Dendritic cell treated with granulocyte-macrophage colony-stimulating factor and Interleukin-4, amounts not matched to agents 40 ng/mL and 50 ng/mL, for 4 days (primary cell): ENCODE results near the gene EXOC3.
A peak's percentile ranks its signal among the peaks of the same experiment; 100 is the strongest.
"Not testable (repeated sequence)": the region's sequence is repeated elsewhere in the genome, so short reads cannot be mapped to it uniquely, and the experiment has no call there.

Experiments used
- H3K27ac Mint-ChIP-seq: one replicate; pipeline ENCODE4 v1.8.0; 2022; ENCODE audit warnings: mild to moderate bottlenecking, mixed read lengths
- H3K27me3 Mint-ChIP-seq: one replicate; pipeline ENCODE4 v1.8.0; 2022; ENCODE audit warnings: mild to moderate bottlenecking, mixed read lengths
- H3K36me3 Mint-ChIP-seq: one replicate; pipeline ENCODE4 v1.8.0; 2022; ENCODE audit warnings: low read depth, mixed read lengths
- H3K4me1 Mint-ChIP-seq: one replicate; pipeline ENCODE4 v1.8.0; 2022; ENCODE audit warnings: low read depth, mixed read lengths
- H3K4me3 Mint-ChIP-seq: one replicate; pipeline ENCODE4 v1.8.0; 2022; ENCODE audit warnings: mild to moderate bottlenecking, moderate library complexity, mixed read lengths
- H3K9me3 Mint-ChIP-seq: one replicate; pipeline ENCODE4 v1.8.0; 2022; ENCODE audit warnings: mixed read lengths
- intact Hi-C: fragments of 100-400 bp; cut with micrococcal nuclease; formaldehyde crosslinking; loops from one replicate; pipeline ENCODE4 v1.15.0; 2022

EXOC3 gene

GRCh38 chr5:402219-402614 lies 40.8 kb upstream of the EXOC3 start:
- intact Hi-C loops, H3K9me3 Mint-ChIP-seq, H3K4me3 Mint-ChIP-seq, H3K27me3 Mint-ChIP-seq: not testable (repeated sequence)
- Mint-ChIP-seq H3K36me3 (peaks cover 71% of the 10 kb centered on the region), H3K4me1 (peaks cover 83% of the 10 kb centered on the region), H3K27ac (peak overlapping the region; percentile 99)

GRCh38 chr5:402615-403359 lies 40.2 kb upstream of the EXOC3 start:
- intact Hi-C loops, result no loop called here
- Mint-ChIP-seq H3K27ac (peak overlapping the region; percentile 99), H3K9me3 (no peaks in the 10 kb centered on the region), H3K4me3 (peak overlapping the region; percentile 74), H3K36me3 (peaks cover 70% of the 10 kb centered on the region), H3K27me3 (peaks cover 2% of the 10 kb centered on the region), H3K4me1 (peaks cover 83% of the 10 kb centered on the region)

- no peaks in the 10 kb centered on the region for H3K9me3 Mint-ChIP-seq
- intact Hi-C loops, result no loop called here
- H3K4me3 Mint-ChIP-seq, result no peak overlapping the region
- H3K27me3 Mint-ChIP-seq, result peaks cover 2% of the 10 kb centered on the region
- peak overlapping the region; percentile 46 for H3K27ac Mint-ChIP-seq
- peaks cover 75% of the 10 kb centered on the region for H3K4me1 Mint-ChIP-seq
- H3K36me3 Mint-ChIP-seq, result peaks cover 58% of the 10 kb centered on the region
Observed at GRCh38 chr5:403995-404394, 39.0 kb upstream of the EXOC3 start.

- Mint-ChIP-seq H3K4me1 (peaks cover 75% of the 10 kb centered on the region), H3K9me3 (no peaks in the 10 kb centered on the region), H3K27ac (peak overlapping the region; percentile 46), H3K27me3 (peaks cover 2% of the 10 kb centered on the region), H3K4me3 (no peak overlapping the region), H3K36me3 (peaks cover 58% of the 10 kb centered on the region)
- intact Hi-C loops, result no loop called here
Observed at GRCh38 chr5:404666-405241, 38.2 kb upstream of the EXOC3 start.

- peaks cover 58% of the 10 kb centered on the region for H3K36me3 Mint-ChIP-seq
- peaks cover 74% of the 10 kb centered on the region for H3K4me1 Mint-ChIP-seq
Observed at GRCh38 chr5:405421-405820, 37.6 kb upstream of the EXOC3 start.

GRCh38 chr5:406041-406440 lies 36.9 kb upstream of the EXOC3 start:
- H3K4me1 Mint-ChIP-seq, result peaks cover 73% of the 10 kb centered on the region
- no peak overlapping the region for H3K27ac Mint-ChIP-seq
- H3K27me3 Mint-ChIP-seq, result peaks cover 2% of the 10 kb centered on the region
- H3K9me3 Mint-ChIP-seq, result no peaks in the 10 kb centered on the region
- intact Hi-C loops, result no loop called here
- H3K36me3 Mint-ChIP-seq, result peaks cover 55% of the 10 kb centered on the region
- H3K4me3 Mint-ChIP-seq, result no peak overlapping the region

More at GRCh38 chr5:405421-405820, 37.6 kb upstream of the EXOC3 start:
- intact Hi-C loops, result no loop called here
- no peak overlapping the region for H3K27ac Mint-ChIP-seq
- H3K9me3 Mint-ChIP-seq, result no peaks in the 10 kb centered on the region
- H3K4me3 Mint-ChIP-seq, result no peak overlapping the region
- peaks cover 2% of the 10 kb centered on the region for H3K27me3 Mint-ChIP-seq

GRCh38 chr5:407051-407450 lies 35.9 kb upstream of the EXOC3 start:
- intact Hi-C loops, result no loop called here
- no peak overlapping the region for H3K4me3 Mint-ChIP-seq
- H3K4me1 Mint-ChIP-seq, result peaks cover 66% of the 10 kb centered on the region
- H3K27me3 Mint-ChIP-seq, result peaks cover 2% of the 10 kb centered on the region
- H3K27ac Mint-ChIP-seq, result no peak overlapping the region
- H3K9me3 Mint-ChIP-seq, result no peaks in the 10 kb centered on the region
- H3K36me3 Mint-ChIP-seq, result peaks cover 54% of the 10 kb centered on the region

- no peak overlapping the region for H3K27ac Mint-ChIP-seq
Observed at GRCh38 chr5:407801-408268, 35.1 kb upstream of the EXOC3 start.

GRCh38 chr5:410911-411517 lies 32.0 kb upstream of the EXOC3 start:
- Mint-ChIP-seq H3K27me3 (no peaks in the 10 kb centered on the region), H3K4me3 (no peak overlapping the region), H3K36me3 (peaks cover 63% of the 10 kb centered on the region), H3K9me3 (no peaks in the 10 kb centered on the region), H3K27ac (no peak overlapping the region), H3K4me1 (peaks cover 41% of the 10 kb centered on the region)
- intact Hi-C loops, result no loop called here

More at GRCh38 chr5:407801-408268, 35.1 kb upstream of the EXOC3 start:
- peaks cover 2% of the 10 kb centered on the region for H3K27me3 Mint-ChIP-seq
- H3K4me3 Mint-ChIP-seq, result no peak overlapping the region
- peaks cover 58% of the 10 kb centered on the region for H3K4me1 Mint-ChIP-seq
- intact Hi-C loops, result no loop called here
- H3K9me3 Mint-ChIP-seq, result no peaks in the 10 kb centered on the region
- H3K36me3 Mint-ChIP-seq, result peaks cover 58% of the 10 kb centered on the region

GRCh38 chr5:411728-412127 lies 31.2 kb upstream of the EXOC3 start:
- H3K9me3 Mint-ChIP-seq, result no peaks in the 10 kb centered on the region
- no peaks in the 10 kb centered on the region for H3K27me3 Mint-ChIP-seq
- peaks cover 43% of the 10 kb centered on the region for H3K4me1 Mint-ChIP-seq
- peaks cover 64% of the 10 kb centered on the region for H3K36me3 Mint-ChIP-seq
- no peak overlapping the region for H3K27ac Mint-ChIP-seq
- intact Hi-C loops, result no loop called here
- no peak overlapping the region for H3K4me3 Mint-ChIP-seq

GRCh38 chr5:414991-415927 lies 27.7 kb upstream of the EXOC3 start:
- H3K4me3 Mint-ChIP-seq, H3K27me3 Mint-ChIP-seq, intact Hi-C loops, H3K9me3 Mint-ChIP-seq: not testable (repeated sequence)
- H3K4me1 Mint-ChIP-seq, result peaks cover 50% of the 10 kb centered on the region
- H3K27ac Mint-ChIP-seq, result peak overlapping the region; percentile 65
- H3K36me3 Mint-ChIP-seq, result peaks cover 83% of the 10 kb centered on the region

GRCh38 chr5:415928-416635 lies 26.9 kb upstream of the EXOC3 start:
- H3K27me3 Mint-ChIP-seq, result no peaks in the 10 kb centered on the region
- no peak overlapping the region for H3K4me3 Mint-ChIP-seq
- peaks cover 52% of the 10 kb centered on the region for H3K4me1 Mint-ChIP-seq
- H3K9me3 Mint-ChIP-seq, result no peaks in the 10 kb centered on the region
- peak overlapping the region; percentile 65 for H3K27ac Mint-ChIP-seq
- intact Hi-C loops, result no loop called here
- H3K36me3 Mint-ChIP-seq, result peaks cover 88% of the 10 kb centered on the region

GRCh38 chr5:416636-416960 lies 26.4 kb upstream of the EXOC3 start:
- no peaks in the 10 kb centered on the region for H3K9me3 Mint-ChIP-seq
- intact Hi-C loops, result no loop called here
- peaks cover 89% of the 10 kb centered on the region for H3K36me3 Mint-ChIP-seq
- peaks cover 49% of the 10 kb centered on the region for H3K4me1 Mint-ChIP-seq
- H3K27me3 Mint-ChIP-seq, result no peaks in the 10 kb centered on the region
- H3K27ac Mint-ChIP-seq, result no peak overlapping the region
- H3K4me3 Mint-ChIP-seq, result no peak overlapping the region
